GM18517 (cell line): Measurements from ENCODE around the gene ADCY3.

Experiments
- ATAC-seq: cut with Tn5 transposase; IDR thresholded peaks from one replicate; pipeline ENCODE4 v1.9.1; 2021; ENCODE audit warnings: mild to moderate bottlenecking, moderate library complexity; ENCODE audit not compliant: unreplicated experiment

The ADCY3 gene

DNA sequence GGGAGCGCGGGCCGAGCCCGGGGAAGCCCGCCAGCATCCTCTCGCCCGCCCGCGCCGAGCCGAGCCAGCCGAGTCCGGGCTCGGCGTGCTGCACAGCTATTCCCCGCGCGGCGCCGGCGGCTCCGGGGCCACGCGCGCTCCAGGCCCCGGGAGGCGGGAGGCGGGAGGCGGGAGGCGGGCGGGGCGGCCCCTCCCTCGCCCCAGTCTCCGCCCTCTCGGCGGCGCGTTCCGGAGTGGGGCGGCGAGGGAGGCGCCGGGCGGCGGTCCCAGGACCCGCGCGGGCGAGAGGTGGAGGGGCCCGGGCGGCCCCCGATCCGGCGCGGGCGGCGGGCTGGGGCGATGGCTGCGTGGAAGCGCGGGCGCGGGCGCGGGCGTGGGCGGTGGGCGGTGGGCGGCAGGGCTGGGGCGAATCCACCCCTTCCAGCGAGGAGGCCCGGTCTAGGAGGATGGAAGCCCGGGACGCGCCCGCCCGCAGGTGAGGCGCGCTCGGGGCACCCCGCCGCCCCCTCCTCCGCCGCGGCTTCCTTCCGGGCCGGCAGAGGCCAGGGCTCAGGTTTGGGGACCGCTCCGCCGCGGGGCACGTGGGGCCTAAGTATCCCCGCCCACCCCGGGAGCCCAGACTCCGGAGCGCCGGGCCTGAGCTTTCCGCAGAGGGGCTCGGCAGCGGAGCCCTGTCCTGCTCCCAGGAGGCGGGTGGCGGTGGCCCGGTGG is at the start of gene ADCY3:
Gene ADCY3, minus strand, starts transcription at position 140 of the 711 bp plus-strand sequence. CDS start 1,250 bp downstream, outside the sequence.
- no peak for ATAC-seq

DNA sequence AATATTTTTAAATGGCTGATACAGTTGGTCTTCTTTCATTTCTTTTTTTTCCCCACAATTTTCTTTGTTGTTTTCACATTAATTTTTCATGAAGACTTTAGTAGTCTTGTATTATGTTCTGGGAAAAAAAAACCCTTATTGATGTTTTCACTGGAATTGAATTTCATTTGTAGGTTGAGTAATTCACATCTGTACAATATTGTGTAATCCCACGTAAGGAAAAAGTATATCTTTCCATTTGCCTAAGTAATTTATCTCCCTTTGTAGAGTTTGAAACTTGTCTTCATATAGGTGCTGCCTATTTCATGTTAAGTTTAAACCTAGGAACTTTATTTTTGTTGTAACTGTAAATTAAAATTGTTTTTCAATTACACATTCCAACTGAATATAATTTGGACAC is 49.7 kb upstream of the ADCY3 start:
- no peak for ATAC-seq

DNA sequence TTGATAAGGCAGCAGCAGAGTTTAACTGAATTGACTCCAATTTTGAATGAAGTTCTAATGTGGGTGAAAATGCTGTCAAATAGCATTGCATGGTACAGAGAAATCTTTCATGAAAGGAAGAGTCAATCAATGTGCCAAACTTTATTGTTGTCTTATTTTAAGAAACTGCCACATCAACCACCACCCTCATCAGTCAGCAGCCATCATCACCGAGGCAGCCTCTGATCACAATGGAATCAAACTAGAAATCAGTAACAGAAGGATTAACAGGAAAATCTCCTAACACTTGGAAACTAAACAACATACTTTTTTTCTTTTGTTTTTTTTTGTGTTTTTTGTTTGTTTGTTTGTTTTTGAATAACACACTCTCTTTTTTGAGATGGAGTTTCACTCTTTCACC is 41.9 kb upstream of the ADCY3 start:
- no peak for ATAC-seq

DNA sequence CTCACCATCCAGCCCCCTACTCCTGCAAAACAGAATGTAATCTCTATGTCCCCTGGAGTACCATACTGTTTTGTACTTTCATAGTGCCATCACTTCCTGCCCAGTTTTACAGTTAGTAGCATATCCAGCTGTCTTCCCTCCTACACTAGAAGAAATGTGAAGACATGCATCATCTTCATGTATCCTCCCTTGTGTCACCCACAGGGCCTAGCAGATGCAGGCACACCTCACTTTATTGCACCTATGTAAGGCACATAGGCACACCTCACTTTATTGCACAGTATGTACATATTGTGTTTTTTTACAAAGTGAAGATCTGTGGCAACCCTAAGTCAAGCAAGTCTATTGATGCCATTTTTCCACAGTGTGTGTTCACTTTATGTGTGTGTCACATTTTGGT is 39.7 kb upstream of the ADCY3 start:
- no peak for ATAC-seq

DNA sequence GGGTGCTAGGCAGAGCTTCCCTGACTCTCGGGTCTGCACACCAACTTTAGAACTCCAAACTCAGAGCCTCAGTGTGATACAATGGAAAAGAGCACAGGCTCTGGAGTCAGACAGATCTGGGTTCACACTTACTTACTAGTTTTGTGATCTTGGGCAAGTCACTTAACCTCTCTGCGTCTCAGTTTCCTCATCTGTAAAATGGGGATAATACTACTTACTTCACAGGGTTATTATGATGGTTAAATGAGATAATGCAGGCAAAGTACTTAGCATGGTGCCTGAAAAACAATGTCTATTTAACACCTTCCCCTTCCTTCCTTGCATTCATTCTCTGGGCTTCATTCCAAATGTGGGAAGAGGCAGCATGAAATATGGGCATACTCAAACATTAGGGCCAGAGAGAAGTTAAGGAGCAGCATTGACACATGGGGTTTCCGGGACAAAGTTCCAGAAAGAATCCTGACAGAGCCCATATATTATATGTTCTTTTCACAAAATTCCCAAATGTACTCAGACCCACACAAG is 38.4 kb upstream of the ADCY3 start:
- ATAC-seq: no peak

DNA sequence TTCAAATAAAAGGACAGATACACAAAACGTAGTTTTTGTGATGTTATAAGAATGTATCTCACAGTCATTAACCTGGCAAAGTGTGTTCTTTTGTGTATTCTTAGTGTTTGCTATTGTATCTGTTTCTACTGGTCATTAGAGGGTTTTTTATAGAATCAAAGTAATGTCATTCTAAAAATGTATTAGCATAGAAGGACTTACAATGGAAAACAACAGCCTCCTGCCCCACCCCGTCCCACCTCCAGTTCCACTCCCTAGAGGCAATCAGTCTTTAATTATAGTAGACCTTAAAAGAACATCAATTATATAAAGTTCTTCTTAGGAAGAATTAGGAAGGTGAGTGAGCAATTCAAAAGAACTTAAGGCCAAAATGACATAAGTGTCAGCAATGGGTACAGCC is 37.9 kb upstream of the ADCY3 start:
- ATAC-seq: no peak

DNA sequence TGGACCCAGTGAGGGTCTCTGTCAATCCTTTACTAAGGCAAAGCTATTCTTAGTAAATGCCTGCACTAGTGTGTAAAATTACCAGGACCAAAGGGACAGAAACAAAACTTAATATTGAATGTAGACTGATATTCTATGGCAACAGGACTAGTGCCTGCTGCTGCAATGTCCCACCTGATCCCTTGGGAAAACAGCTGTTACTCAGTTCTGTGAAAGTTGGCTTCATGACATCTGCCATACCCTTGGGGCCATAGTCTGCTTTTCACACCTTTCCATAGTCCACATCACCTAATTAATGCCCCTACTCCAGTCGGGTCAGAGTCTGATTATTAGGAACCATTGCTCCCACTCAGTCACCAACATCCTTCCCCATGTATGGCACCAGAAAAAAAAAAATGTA is 37.2 kb upstream of the ADCY3 start:
- ATAC-seq: no peak

DNA sequence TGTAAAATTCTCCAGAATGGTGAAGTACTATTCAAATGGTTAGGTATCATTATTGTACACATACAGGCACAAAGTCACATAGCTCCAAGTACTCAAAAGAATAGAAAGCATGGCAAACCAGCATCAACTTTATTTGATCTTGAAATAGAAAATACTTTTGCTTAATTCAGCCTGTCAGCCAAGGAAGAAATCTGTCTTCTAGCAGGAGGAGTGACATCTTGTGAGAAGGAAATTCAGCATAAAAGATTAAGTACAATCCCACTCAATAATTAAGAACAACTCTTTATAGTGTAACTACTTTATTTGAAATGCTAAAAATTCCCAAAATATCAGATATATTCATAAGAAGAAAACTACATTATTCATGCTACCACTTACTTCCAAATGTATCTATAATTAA is 35.9 kb upstream of the ADCY3 start:
- no peak for ATAC-seq

DNA sequence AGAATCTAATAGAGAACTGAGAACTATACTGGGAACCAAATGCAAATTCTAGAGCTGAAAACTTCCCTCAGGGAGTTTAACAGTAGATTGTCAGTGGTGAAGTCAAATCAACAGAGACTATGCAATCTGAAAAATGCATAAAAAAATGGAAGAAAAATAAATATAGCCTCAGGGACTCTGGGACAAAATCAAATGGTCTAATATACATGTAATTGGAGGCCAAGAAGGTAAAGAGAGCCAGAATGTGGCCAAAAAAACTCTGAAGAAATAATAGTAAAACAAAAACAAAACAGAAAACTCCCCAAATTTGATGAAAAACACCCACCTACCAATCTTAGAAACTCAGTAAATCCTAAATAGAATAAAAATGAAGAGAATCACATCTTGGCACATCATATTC is 35.2 kb upstream of the ADCY3 start:
- no peak for ATAC-seq

DNA sequence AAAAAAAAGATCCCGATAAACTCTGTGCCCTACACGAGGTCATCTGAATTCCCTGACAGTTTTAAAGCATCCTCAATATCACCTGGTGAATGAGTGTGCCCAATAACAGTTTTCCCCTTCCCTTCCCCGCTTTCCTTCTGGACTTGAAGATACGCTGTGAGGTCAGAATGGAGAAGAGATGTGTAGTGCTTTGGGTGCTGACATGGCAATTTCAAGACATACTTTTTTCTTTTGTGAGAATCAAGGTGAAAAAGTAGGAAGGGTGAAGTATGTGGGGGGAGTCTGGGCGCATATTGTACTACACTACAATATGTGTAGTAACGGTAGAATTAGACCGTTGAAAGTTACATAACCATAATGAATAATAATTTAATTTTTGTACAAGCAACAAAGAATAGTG is 30.1 kb upstream of the ADCY3 start:
- no peak for ATAC-seq

DNA sequence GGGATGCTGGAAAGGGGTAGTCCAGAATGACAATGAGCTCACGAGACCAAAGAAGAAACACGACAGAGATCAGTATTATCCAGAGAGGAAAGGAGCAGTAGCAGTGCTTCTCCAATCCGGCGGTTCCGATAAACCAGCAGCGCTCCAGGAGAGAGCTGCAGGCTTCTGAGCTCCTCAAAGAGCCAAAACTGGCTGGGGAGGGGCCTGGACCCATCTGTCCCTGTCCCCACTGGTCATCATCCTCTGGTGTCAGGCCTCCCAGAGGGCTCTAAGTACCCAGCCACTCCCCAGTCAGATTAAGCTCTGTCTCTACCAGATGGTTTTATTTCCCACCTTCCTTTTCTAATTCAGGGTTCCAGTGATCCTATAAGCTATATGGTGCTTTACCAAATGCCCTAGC is 28.5 kb upstream of the ADCY3 start:
- ATAC-seq: no peak

DNA sequence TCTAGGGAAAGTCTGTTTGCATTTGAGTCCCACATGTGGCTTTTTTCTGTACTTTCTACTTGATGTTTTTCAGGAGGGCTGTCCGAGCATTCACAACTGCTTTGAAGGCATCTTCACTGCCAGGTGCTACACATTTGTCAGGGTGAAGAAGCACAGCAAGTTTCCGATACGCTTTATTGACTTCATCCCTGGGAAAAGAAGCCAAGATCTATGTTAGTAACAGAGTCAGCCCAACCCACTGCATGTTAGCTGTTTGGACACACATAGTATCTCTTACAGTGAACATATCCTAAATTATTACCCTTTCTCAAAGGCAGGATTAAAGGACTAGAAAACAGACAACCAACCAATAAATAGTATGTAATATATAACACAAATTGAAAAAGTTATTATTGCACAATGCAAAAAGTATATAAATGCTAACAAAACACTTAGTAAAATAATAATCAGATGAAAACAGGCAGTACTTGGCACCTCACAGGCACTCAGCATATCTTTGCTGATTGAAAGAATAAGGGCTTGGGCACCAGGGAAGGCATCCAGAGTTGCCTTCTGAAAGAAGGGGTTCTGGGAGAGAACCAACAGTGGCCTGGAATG is 27.6 kb upstream of the ADCY3 start:
- ATAC-seq: no peak

DNA sequence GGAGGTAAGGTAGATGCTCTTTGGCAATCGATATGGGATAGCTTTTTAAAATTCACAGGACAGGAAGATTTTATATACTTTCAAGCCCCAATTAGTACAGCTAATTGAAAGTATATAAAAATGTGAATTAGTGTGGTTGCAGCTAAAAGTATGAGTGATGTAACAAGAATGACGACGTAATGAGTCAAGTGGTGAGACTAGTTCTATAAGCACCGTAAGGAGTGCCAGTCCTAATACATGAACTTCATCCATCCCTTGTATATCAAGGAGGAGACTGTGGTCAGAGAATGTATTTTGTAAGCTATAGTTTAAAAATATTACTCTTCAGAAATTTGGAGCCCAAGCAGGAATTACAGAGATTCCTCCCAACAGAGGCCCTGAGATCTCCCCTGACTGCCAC is 25.9 kb upstream of the ADCY3 start:
- no peak for ATAC-seq

DNA sequence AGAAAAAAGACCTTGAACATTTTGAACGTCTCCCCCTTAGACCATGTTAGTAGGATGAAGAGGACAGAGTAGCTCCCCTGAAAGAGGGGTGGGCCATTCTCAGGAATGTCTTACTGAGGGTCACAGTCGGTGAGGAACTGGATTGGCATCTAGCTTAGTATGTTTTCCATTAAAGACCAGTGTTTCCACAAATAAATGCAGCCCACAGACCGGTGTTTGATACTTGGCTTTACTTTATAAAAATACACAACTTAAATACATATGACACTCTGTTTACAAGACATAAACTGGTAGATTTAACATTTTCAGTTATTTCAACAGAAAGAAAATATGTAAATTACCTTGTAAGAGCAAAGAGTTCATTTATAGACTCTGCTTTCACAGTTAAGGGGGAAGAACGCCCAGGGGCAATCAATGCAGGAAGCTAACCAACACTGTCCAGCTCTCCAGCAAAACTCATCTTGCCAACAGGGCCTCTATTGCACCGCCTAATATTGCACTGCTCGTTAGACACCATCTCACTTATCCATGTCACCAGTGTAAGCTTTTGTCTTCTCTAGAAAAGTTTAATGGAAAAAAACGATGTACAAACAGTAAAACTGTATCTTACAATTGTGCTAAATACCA is 23.5 kb upstream of the ADCY3 start:
- ATAC-seq: no peak

DNA sequence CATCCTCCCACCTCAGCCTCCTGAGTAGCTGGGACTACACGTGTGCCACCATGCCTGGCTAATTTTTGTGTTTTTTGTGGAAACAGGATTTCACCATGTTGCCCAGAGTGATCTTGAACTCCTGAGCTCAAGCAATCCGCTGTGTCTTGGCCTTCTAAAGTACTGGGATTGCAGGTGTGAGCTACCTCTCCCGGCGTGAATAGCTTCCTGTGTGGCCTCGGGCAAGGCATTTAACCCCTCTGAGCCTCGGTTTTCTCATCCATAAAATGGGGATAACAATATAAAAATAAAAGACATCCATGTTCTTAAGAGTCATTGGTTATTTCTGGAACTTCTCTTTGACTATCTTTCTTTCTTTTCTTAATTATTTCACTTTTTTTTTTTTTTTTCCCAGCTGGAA is 19.3 kb upstream of the ADCY3 start:
- ATAC-seq: no peak

DNA sequence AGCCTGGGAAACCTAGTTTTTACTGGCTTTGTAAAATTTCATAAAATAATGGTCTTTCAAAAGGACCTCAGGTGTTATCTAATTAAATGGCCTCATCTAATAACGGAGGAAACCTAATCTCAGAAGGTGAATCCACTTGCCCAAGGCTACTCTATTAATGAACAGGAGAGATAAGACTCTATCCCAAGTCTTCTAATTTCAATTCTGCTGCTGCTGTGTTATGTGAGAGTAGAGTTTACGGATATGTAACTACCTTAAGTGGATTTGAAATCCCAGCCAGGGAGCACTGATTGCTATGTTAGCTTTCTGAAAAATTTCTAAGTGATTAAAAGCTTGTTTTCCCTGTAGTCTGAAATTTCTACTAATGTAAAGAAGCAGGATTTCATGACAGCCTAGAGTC is 17.2 kb upstream of the ADCY3 start:
- no peak for ATAC-seq

DNA sequence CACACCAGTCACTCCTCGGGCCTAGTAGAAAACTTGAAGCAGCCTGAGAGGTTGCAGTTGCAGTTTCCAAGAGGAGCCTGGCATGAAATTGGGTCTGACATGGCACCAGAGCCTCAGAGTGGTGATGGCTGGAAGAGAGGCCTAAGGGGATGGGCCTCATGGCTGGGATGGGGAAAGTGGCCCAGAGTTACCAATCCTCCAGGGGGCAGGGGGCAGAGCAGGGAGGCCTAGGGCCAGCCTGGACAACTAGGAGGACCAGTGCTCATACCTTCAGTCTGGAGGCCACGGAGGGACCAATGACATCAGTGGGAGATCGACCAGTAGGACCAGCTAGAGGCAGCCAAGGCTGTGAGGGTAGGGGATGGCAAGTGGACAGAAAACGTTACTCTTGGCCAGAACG is 15.1 kb upstream of the ADCY3 start:
- ATAC-seq: no peak

DNA sequence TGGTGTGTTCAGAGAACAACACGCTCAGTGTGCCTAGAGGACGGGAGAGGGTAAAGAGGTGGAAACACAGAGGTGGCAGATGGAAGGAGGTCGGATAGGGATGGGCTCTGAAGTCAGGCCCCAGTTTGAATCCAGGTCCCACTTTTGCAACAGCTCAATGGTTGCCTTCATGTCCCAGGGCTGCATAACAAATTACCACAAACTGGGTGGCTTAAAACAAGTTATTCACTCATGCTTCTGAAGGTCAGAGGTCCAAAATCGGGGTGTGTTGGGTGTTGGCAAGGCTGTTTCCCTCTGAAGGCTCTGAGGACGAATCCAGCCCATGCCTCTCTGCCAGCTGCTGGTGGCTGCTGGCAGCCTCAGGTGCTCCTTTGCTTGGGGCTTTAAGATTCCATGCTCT is 12.7 kb upstream of the ADCY3 start:
- no peak for ATAC-seq

DNA sequence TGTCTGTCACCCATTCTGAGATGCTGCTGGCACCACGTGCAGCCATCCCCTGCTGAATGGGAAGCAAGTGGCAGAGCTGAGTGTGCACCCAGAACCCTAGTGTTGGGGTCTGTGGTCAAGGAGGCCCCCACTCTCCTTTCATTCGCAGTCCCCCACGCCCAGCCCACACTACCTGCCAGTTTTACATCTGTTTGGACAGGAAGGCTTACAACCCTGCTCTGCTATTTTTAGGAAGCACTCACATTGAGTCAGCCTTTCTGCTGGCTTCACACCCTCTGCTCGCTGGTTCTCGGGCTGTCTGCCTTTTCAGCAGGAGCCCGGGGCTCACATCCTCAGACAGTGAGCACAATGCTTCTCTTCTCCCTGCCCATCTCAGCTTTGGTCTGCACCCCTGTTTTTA is 10.7 kb upstream of the ADCY3 start:
- ATAC-seq: peak; percentile 76

DNA sequence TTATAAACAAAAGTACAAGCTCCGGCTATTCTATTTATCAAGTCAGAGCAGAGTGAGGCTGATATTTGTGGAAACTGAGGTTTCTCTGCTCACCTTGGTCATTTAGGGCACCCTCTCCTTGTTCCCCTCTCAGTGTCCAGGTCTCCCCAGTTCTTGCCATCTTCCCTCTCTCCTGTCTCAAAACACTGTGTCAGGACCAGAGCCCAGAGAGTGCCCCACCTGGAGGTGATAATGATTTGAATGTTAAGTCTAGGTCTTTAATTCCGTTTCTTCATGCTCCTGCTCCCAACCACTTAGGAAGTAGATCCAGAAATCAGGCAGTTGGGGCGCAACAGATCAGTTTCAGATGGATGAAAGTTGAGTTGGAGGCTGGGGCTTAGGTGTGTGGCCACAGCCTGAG is 9.2 kb upstream of the ADCY3 start:
- ATAC-seq: no peak

DNA sequence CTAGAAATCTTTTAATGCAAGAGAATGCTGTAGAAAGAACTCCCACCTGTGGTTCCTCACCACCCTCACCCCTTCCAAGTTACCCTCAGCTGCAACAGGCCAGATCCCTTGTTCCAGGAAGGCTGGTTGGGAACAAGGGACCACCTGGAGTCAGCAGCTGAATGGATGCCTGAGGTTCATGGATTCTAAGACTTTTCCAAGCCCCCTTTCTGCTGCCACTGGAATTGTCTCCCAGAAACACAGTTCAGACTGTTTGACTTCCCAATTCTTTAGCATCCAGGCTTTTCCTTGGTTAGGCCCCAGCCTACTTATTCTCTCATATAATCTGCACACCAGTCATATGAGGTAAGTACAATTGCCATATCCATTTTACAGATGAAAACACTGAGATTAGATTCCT is 8.0 kb upstream of the ADCY3 start:
- no peak for ATAC-seq

DNA sequence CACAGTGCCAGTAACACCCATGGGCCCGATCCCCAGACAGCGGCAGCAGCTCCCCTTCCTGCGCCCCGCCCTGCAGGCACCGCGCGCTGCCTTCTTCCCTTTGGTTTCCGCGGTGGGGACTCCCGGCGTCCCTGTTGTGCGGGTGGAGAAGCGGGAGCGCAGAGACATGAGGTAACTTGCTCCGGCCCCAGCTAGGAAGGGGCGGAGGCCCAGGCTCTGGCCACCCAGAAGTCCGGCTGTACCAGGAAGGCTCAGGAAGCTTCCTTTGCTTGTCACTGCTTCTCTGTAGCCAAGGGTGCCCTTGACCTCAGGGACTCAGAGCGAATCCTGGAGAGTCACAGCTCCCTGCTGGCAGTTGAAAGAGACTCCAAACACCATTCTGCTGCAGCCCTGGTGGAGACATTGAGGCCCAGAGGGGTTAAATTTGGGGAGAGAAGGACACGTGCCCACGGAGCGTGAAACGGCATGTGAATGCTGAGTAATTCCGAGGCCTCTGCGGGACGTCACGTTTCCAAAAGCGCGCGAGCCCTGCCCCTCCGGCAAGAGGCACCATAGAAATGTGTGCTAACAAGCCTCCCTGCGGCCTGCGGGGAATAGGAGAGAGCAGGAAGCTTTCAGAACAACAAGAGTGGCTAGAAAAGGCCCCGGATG is 6.7 kb upstream of the ADCY3 start:
- ATAC-seq: no peak
